Central memory CD8-positive, alpha-beta T cell (primary cell): ENCODE data around the gene PCGF3.
"Not testable (repeated sequence)": the region's sequence is repeated elsewhere in the genome, so short reads cannot be mapped to it uniquely, and the experiment has no call there.

ENCODE experiments used
- ATAC-seq: fragments of 150-1000 bp; cut with Tn5 transposase; replicated peaks from 2 replicates; pipeline ENCODE4 v1.10.0; 2022; ENCODE audit warnings: mild to moderate bottlenecking, moderate FRiP score, moderate number of reproducible peaks; ENCODE audit not compliant: poor library complexity, severe bottlenecking; ENCODE audit errors: extremely low read depth
- DNase-seq, 2 donors: peaks; one replicate each; pipeline ENCODE4 v3.0.0; 2021; ENCODE audit warnings: low spot score in 2 of 2
- H3K27ac Mint-ChIP-seq: one replicate; pipeline ENCODE4 v1.8.0; 2022; ENCODE audit warnings: low read depth, mild to moderate bottlenecking, moderate library complexity, mixed read lengths
- H3K27me3 Mint-ChIP-seq: one replicate; pipeline ENCODE4 v1.8.0; 2022; ENCODE audit warnings: mixed read lengths
- H3K36me3 Mint-ChIP-seq: one replicate; pipeline ENCODE4 v1.8.0; 2022; ENCODE audit warnings: mild to moderate bottlenecking, moderate library complexity, mixed read lengths; ENCODE audit not compliant: insufficient read depth
- H3K4me1 Mint-ChIP-seq: one replicate; pipeline ENCODE4 v1.8.0; 2022; ENCODE audit warnings: mixed read lengths
- H3K4me3 Mint-ChIP-seq: one replicate; pipeline ENCODE4 v1.8.0; 2022; ENCODE audit warnings: mild to moderate bottlenecking, moderate library complexity, mixed read lengths
- H3K9me3 Mint-ChIP-seq: one replicate; pipeline ENCODE4 v1.8.0; 2022; ENCODE audit warnings: mixed read lengths

PCGF3 gene

GRCh38 chr4:754221-755120 is 48.8 kb downstream of the PCGF3 start:
- H3K27me3 Mint-ChIP-seq, result no peaks in the 10 kb centered on the region
- H3K36me3 Mint-ChIP-seq, result peaks cover 11% of the 10 kb centered on the region
- no peak overlapping the region for H3K4me3 Mint-ChIP-seq
- H3K4me1 Mint-ChIP-seq, result peaks cover 6% of the 10 kb centered on the region
- no peak for DNase-seq
- H3K9me3 Mint-ChIP-seq, result no peaks in the 10 kb centered on the region
- H3K27ac Mint-ChIP-seq, result no peak overlapping the region
- no peak for ATAC-seq

GRCh38 chr4:757111-757510 is 51.5 kb downstream of the PCGF3 start:
- H3K27ac Mint-ChIP-seq, result no peak overlapping the region
- H3K9me3 Mint-ChIP-seq, result no peaks in the 10 kb centered on the region
- no peaks in the 10 kb centered on the region for H3K27me3 Mint-ChIP-seq
- no peak for ATAC-seq
- peaks cover 15% of the 10 kb centered on the region for H3K36me3 Mint-ChIP-seq
- H3K4me1 Mint-ChIP-seq, result peaks cover 22% of the 10 kb centered on the region
- no peak overlapping the region for H3K4me3 Mint-ChIP-seq
- no peak for DNase-seq

- Mint-ChIP-seq H3K4me1 (peaks cover 37% of the 10 kb centered on the region), H3K27ac (peak overlapping the region; percentile 71), H3K36me3 (peaks cover 22% of the 10 kb centered on the region)
- not testable (repeated sequence) for H3K27me3 Mint-ChIP-seq, H3K9me3 Mint-ChIP-seq, DNase-seq, H3K4me3 Mint-ChIP-seq, ATAC-seq
Measured at GRCh38 chr4:759810-760209, 54.2 kb downstream of the PCGF3 start.

GRCh38 chr4:760616-761015 is 55.0 kb downstream of the PCGF3 start:
- Mint-ChIP-seq H3K4me1 (peaks cover 37% of the 10 kb centered on the region), H3K36me3 (peaks cover 23% of the 10 kb centered on the region), H3K27me3 (no peaks in the 10 kb centered on the region), H3K27ac (peak overlapping the region; percentile 71), H3K4me3 (no peak overlapping the region), H3K9me3 (no peaks in the 10 kb centered on the region)
- no peak for DNase-seq
- no peak for ATAC-seq

- H3K4me1 Mint-ChIP-seq, result peaks cover 39% of the 10 kb centered on the region
- ATAC-seq, result no peak
- no peaks in the 10 kb centered on the region for H3K27me3 Mint-ChIP-seq
- no peak for DNase-seq
- no peaks in the 10 kb centered on the region for H3K9me3 Mint-ChIP-seq
- H3K4me3 Mint-ChIP-seq, result no peak overlapping the region
- peak overlapping the region; percentile 71 for H3K27ac Mint-ChIP-seq
- H3K36me3 Mint-ChIP-seq, result peaks cover 24% of the 10 kb centered on the region
Measured at GRCh38 chr4:761086-761485, 55.5 kb downstream of the PCGF3 start.

GRCh38 chr4:761739-762138 is 56.1 kb downstream of the PCGF3 start:
- H3K36me3 Mint-ChIP-seq, result peaks cover 29% of the 10 kb centered on the region
- peak overlapping the region; percentile 71 for H3K27ac Mint-ChIP-seq
- ATAC-seq (no peak), DNase-seq (no peak)
- H3K9me3 Mint-ChIP-seq, result no peaks in the 10 kb centered on the region
- no peak overlapping the region for H3K4me3 Mint-ChIP-seq
- no peaks in the 10 kb centered on the region for H3K27me3 Mint-ChIP-seq
- H3K4me1 Mint-ChIP-seq, result peaks cover 45% of the 10 kb centered on the region

GRCh38 chr4:762211-763190 is 56.9 kb downstream of the PCGF3 start:
- ATAC-seq, result no peak
- Mint-ChIP-seq H3K4me3 (no peak overlapping the region), H3K9me3 (no peaks in the 10 kb centered on the region), H3K27ac (peak overlapping the region; percentile 71), H3K36me3 (peaks cover 33% of the 10 kb centered on the region), H3K27me3 (no peaks in the 10 kb centered on the region), H3K4me1 (peaks cover 47% of the 10 kb centered on the region)
- DNase-seq, result no peak

GRCh38 chr4:763191-763810 is 57.7 kb downstream of the PCGF3 start:
- DNase-seq (no peak), ATAC-seq (no peak)
- Mint-ChIP-seq H3K4me3 (no peak overlapping the region), H3K4me1 (peaks cover 47% of the 10 kb centered on the region), H3K27me3 (no peaks in the 10 kb centered on the region), H3K9me3 (no peaks in the 10 kb centered on the region), H3K27ac (peak overlapping the region; percentile 71), H3K36me3 (peaks cover 33% of the 10 kb centered on the region)

- Mint-ChIP-seq H3K27me3 (no peaks in the 10 kb centered on the region), H3K4me1 (peaks cover 47% of the 10 kb centered on the region), H3K36me3 (peaks cover 33% of the 10 kb centered on the region), H3K9me3 (no peaks in the 10 kb centered on the region), H3K4me3 (no peak overlapping the region), H3K27ac (peak overlapping the region; percentile 8)
- DNase-seq (no peak), ATAC-seq (peak; percentile 36)
Measured at GRCh38 chr4:763922-764321, 58.3 kb downstream of the PCGF3 start.

GRCh38 chr4:764405-765169 is 59.0 kb downstream of the PCGF3 start:
- H3K27me3 Mint-ChIP-seq, result no peaks in the 10 kb centered on the region
- DNase-seq (no peak), ATAC-seq (peak; percentile 56)
- no peak overlapping the region for H3K4me3 Mint-ChIP-seq
- H3K4me1 Mint-ChIP-seq, result peaks cover 47% of the 10 kb centered on the region
- peak overlapping the region; percentile 8 for H3K27ac Mint-ChIP-seq
- H3K36me3 Mint-ChIP-seq, result peaks cover 37% of the 10 kb centered on the region
- no peaks in the 10 kb centered on the region for H3K9me3 Mint-ChIP-seq

- Mint-ChIP-seq H3K9me3 (no peaks in the 10 kb centered on the region), H3K4me1 (peaks cover 32% of the 10 kb centered on the region), H3K27ac (peak overlapping the region; percentile 22), H3K27me3 (no peaks in the 10 kb centered on the region), H3K4me3 (no peak overlapping the region), H3K36me3 (peaks cover 42% of the 10 kb centered on the region)
- no peak for ATAC-seq
- no peak for DNase-seq
Measured at GRCh38 chr4:766152-766515, 60.5 kb downstream of the PCGF3 start.
